Subcutaneous adipose tissue (tissue), 4 donors: ENCODE measurements around the gene SUSD3. TPM values are rescaled to one million over a fixed set of nuclear protein-coding genes. Genes with fewer than 3 reads are reported as not detected.

Source experiments
- total RNA-seq, 4 donors: library from RNA; depleted of rRNA; stranded (reverse); fragments of >200 nt; gene quantifications; one replicate each; pipeline ENCODE4 v1.1.0, GENCODE V29; 2016
- TF ChIP-seq, protein P1 (sequence below): fragments of 450-650 bp; IDR thresholded peaks from one replicate; pipeline ENCODE4 v1.5.1; 2016; ENCODE audit warnings: low read depth, mild to moderate bottlenecking, control low read depth, antibody characterized with exemption, moderate library complexity

SUSD3 gene
- total RNA-seq, 4 donors from 2014 or later, result 1.1 to 2.2 TPM; not detected in 2

DNA sequence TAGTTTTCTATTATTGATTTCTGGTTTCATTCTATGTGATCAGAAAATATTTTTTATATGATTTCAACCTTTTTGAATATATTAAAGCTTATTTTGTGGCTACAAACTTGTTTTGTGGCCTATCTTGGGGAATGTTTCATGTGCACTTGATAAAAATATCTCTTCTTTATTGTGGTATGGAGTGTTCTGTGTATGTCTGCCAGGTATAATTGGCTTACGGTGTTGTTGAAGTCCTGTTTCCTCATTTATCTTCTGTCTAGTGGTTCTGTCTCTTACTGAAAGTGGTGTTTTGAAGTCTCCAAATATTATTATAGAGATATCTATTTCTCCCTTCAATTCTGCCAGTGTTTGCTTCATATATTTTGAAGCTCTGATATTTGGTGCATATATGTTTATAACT, 47.1 kb downstream of the SUSD3 start:
- TF ChIP-seq, protein P1, sequence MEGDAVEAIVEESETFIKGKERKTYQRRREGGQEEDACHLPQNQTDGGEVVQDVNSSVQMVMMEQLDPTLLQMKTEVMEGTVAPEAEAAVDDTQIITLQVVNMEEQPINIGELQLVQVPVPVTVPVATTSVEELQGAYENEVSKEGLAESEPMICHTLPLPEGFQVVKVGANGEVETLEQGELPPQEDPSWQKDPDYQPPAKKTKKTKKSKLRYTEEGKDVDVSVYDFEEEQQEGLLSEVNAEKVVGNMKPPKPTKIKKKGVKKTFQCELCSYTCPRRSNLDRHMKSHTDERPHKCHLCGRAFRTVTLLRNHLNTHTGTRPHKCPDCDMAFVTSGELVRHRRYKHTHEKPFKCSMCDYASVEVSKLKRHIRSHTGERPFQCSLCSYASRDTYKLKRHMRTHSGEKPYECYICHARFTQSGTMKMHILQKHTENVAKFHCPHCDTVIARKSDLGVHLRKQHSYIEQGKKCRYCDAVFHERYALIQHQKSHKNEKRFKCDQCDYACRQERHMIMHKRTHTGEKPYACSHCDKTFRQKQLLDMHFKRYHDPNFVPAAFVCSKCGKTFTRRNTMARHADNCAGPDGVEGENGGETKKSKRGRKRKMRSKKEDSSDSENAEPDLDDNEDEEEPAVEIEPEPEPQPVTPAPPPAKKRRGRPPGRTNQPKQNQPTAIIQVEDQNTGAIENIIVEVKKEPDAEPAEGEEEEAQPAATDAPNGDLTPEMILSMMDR, result no peak

DNA sequence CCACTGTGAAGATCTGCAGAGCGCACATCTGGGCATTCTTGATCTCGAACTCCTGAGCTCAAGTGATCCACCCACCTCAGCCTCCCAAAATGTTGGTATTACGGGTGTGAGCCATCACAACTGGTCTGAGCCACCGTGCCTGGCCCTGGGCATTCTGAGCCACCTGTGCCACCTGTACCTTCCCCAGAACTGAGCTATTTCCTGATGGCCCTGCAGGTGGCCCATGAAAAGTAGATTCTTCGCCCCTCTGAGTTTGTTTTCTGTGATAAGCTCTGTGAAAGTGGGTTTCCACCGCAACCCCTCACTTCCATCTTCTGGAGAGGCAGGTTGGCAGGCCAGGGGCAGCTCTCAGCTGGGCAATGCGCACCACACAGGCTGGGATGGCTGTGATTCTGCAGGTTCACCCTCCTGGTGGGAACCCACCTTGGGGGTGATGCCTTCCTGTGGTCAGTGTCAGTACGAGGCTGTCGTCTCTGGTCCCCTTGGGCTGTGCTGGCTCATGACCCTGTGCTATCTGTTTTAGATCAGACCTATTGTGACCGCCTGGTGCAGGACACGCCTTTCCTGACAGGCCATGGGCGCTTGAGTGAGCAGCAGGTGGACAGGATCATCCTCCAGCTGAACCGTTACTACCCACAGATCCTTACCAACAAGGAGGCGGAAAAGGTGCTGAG, 48.8 kb downstream of the SUSD3 start:
- TF ChIP-seq, protein P1, result no peak

DNA sequence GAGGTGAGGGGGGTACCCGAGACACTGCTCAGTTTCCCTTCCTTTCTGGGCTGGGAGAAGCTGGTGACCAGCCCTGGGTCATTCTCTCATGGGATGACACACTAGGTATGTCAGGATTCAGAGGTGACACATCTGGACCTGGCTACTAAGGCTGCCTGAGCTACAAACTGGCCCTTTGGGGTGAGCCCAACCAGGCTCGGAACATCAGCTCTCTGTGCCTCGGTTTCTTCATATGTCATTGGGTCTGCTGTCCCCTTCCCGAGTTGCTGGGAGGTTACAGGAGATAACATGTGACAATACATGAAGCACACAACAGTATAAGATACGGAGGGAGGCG, 49.3 kb downstream of the SUSD3 start:
- TF ChIP-seq, protein P1, result no peak

DNA sequence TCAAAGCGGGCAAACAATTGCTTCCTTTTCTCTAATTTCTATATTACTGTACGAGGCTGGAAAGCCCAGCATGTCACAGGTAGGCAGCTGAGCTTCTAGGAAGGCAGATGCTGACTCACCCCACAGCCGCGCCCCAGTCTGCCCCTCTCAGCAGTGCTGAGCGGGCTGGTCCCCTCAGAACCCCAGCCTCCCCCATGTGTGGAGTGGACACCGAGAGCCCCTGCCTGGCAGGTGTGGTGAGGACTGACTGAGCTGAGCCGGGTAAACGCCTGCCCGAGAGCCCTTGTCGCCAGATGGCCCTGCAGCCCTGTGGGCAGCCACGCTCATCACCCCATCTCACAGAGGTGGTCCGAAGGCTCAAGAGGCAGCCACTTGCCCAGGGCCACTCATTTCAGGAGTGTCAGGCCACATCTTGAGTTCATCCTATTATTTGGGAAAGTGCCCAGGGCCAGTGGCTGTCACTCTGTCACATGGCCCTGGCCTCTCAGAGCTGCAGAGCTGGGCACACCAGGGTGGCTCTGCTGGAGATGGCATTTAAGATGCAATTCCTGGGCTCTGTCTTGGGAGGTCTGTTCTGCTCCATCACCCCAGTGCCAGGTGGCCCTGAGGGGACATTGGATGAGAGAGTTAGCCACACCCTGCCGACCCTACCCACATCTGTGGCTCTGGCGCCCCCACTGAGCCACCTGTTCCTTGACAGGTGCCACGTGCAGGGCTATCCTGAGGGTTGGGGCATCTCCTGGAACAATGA, 50.0 kb downstream of the SUSD3 start:
- TF ChIP-seq, protein P1, result no peak

GRCh38 chr9:93110311-93110855, 51.9 kb downstream of the SUSD3 start:
- TF ChIP-seq, protein P1, result no peak

DNA sequence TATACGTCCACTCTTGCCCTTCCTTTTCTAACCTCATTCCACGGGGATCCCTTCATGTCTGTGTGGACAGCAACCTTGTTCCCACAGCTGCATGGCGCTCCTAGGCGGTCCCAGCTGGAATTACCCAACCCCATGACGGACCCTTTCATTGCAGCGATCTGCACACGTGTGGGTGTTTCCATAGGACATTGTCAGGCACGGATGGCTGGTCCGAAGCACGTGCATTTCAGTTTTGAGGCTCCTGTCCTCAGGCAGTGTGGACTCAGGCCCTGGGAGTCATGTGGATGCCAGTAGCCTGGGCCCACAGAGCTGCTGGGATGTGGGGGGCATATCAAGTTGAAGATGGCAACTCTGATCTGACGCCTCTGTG, 52.5 kb downstream of the SUSD3 start:
- TF ChIP-seq, protein P1, result no peak

DNA sequence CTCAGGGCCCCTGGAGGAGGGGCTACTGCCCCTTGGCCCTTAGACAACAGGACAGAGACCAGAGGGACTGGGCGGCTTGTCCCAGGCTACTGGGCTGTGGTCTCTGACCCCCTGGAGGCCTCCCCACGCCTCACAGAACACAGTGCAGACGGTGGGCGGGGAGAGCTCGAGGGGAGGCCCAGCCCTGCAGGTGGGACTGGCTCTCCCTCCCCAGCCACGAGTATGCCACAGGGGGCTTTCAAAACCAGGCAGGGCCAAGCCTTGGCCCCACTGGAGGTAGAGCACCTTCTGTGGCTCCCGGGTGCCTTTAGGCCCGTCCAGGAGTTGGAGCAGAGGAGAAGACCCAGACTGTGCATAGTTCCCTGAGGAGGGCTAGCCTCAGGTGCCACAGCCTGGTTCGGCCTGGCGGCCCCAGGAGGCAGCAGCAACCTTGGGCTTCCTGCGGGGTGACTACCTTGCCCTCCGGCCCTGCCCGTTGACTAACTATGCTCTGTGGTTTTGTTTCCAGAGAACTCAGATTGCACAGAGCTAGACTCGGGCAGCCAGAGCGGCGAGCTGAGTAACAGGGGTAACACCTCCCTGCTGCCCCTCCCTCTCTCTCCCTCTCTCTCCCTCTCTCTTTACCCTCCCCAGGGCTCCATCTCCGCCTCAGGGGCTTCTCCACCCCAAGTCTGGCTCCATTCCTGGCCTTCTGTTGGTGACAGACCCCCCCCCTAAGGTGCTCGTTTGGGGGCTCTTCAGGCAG, 53.0 kb downstream of the SUSD3 start:
- TF ChIP-seq, protein P1, result no peak
